ENCODE data around the gene ARHGAP24.
A peak's percentile ranks its signal among the peaks of the same experiment; 100 is the strongest.
"Not testable (repeated sequence)": the region's sequence is repeated elsewhere in the genome, so short reads cannot be mapped to it uniquely, and the experiment has no call there.

The ARHGAP24 gene

GRCh38 chr4:86019362-86019761, 544.4 kb downstream of the ARHGAP24 start:
- no peak for DNase-seq (ENCODE audit: low read depth)

GRCh38 chr4:86019906-86020305, 545.0 kb downstream of the ARHGAP24 start:
- DNase-seq (ENCODE audit: low read depth), result no peak

- DNase-seq (ENCODE audit: low read depth), result not testable (repeated sequence)
Measured at GRCh38 chr4:86021671-86022070, 546.7 kb downstream of the ARHGAP24 start.

GRCh38 chr4:86026720-86027119, 551.8 kb downstream of the ARHGAP24 start:
- DNase-seq (ENCODE audit: low read depth), result no peak

- no peak for DNase-seq (ENCODE audit: low read depth)
Measured at GRCh38 chr4:86031927-86032326, 557.0 kb downstream of the ARHGAP24 start.

GRCh38 chr4:86032476-86033022, 557.6 kb downstream of the ARHGAP24 start:
- peak; percentile 37 for DNase-seq (ENCODE audit: low read depth)

GRCh38 chr4:86033171-86033570, 558.2 kb downstream of the ARHGAP24 start:
- DNase-seq (ENCODE audit: low read depth), result no peak

- DNase-seq (ENCODE audit: low read depth), result no peak
Measured at GRCh38 chr4:86034616-86035015, 559.7 kb downstream of the ARHGAP24 start.

- DNase-seq (ENCODE audit: low read depth), result no peak
Measured at GRCh38 chr4:86035688-86036087, 560.7 kb downstream of the ARHGAP24 start.

- no peak for DNase-seq (ENCODE audit: low read depth)
Measured at GRCh38 chr4:86036736-86037135, 561.8 kb downstream of the ARHGAP24 start.

GRCh38 chr4:86038037-86038436, 563.1 kb downstream of the ARHGAP24 start:
- DNase-seq (ENCODE audit: low read depth), result no peak

GRCh38 chr4:86043755-86044592, 569.0 kb downstream of the ARHGAP24 start:
- no peak for DNase-seq (ENCODE audit: low read depth)

GRCh38 chr4:86044593-86044985, 569.6 kb downstream of the ARHGAP24 start:
- no peak for DNase-seq (ENCODE audit: low read depth)

GRCh38 chr4:86048426-86048825, 573.5 kb downstream of the ARHGAP24 start:
- peak; percentile 20 for DNase-seq (ENCODE audit: low read depth)

- no peak for DNase-seq (ENCODE audit: low read depth)
Measured at GRCh38 chr4:86050496-86050895, 575.5 kb downstream of the ARHGAP24 start.

Data from HS-5 (cell line).